IMR-90 (cell line): ENCODE data around the gene OGFOD3.

ENCODE experiments used
- CHD1 ChIP-seq: IDR thresholded peaks from 2 replicates; pipeline ENCODE4 v1.6.1; 2012; ENCODE audit warnings: low read depth, low read length, improper control_type of control experiment
- CTCF ChIP-seq: conservative IDR thresholded peaks from 2 replicates; pipeline ENCODE4 v1.5.1; 2012; ENCODE audit warnings: mild to moderate bottlenecking, low read depth, low read length, improper control_type of control experiment
- ELK1 ChIP-seq: fragments of 150-350 bp; IDR thresholded peaks from 2 replicates; pipeline ENCODE4 v1.6.1; 2016; ENCODE audit warnings: low read depth, mild to moderate bottlenecking, low read length, moderate library complexity, borderline replicate concordance
- MAZ ChIP-seq: IDR thresholded peaks from 2 replicates; pipeline ENCODE4 v1.6.1; 2012; ENCODE audit warnings: low read depth, mild to moderate bottlenecking, low read length, improper control_type of control experiment, moderate library complexity, borderline replicate concordance
- MXI1 ChIP-seq: IDR thresholded peaks from 2 replicates; pipeline ENCODE4 v1.6.1; 2012; ENCODE audit warnings: low read depth, mild to moderate bottlenecking, low read length, moderate library complexity, borderline replicate concordance
- POLR2A ChIP-seq: IDR thresholded peaks from 2 replicates; pipeline ENCODE4 v1.6.1; 2012; ENCODE audit warnings: mild to moderate bottlenecking, low read depth, low read length
- RAD21 ChIP-seq: IDR thresholded peaks from 2 replicates; pipeline ENCODE4 v1.6.1; 2012; ENCODE audit warnings: low read length, improper control_type of control experiment
- RFX5 ChIP-seq: IDR thresholded peaks from 2 replicates; pipeline ENCODE4 v1.8.0; 2012; ENCODE audit warnings: low read depth, mild to moderate bottlenecking, low read length, moderate library complexity
- SMC3 ChIP-seq: fragments of 150-350 bp; IDR thresholded peaks from 2 replicates; pipeline ENCODE4 v1.6.1; 2016; ENCODE audit warnings: low read depth, mild to moderate bottlenecking, antibody characterized with exemption, low read length, moderate library complexity
- USF2 ChIP-seq: fragments of 150-350 bp; IDR thresholded peaks from 2 replicates; pipeline ENCODE4 v1.6.1; 2017; ENCODE audit warnings: mild to moderate bottlenecking, antibody characterized with exemption, low read length, low read depth

- TF ChIP-seq CTCF (no peak), POLR2A (no peak), ELK1 (no peak), USF2 (no peak), CHD1 (no peak), RFX5 (no peak), SMC3 (no peak), MXI1 (no peak), MAZ (no peak), RAD21 (no peak)
These were observed 18.9 kb upstream of the OGFOD3 start for GRCh38 chr17:82437325-82437668.
